Endometrial microvascular endothelial cells (primary cell): ENCODE measurements around the gene RPL10. TPM values are rescaled to one million over a fixed set of nuclear protein-coding genes. Genes with fewer than 3 reads are reported as not detected.

ENCODE experiments used
- in situ Hi-C: cut with HindIII; loops from 2 replicates; pipeline ENCODE4 v1.10.0; 2017; ENCODE audit warnings: low sequenced_read_pairs, low pct_unique_long_range_greater_than_20kb; ENCODE audit errors: inconsistent ontology term
- total RNA-seq: library from RNA; depleted of rRNA; stranded (reverse); fragments of >200 nt; gene quantifications from one replicate; pipeline ENCODE4 v1.2.3, GENCODE V29; 2015; ENCODE audit errors: inconsistent ontology term

Gene RPL10
- total RNA-seq, 1 donor from 2014 or later, result 7,561 TPM

GRCh38 chrX:154359362-154360154, 38.6 kb upstream of the RPL10 start:
- in situ Hi-C loops, result no loop called here

- in situ Hi-C loops, result no loop called here
Observed at GRCh38 chrX:154360155-154360713, 37.9 kb upstream of the RPL10 start.

GRCh38 chrX:154362085-154362742, 36.0 kb upstream of the RPL10 start:
- in situ Hi-C loops, result no loop called here

- in situ Hi-C loops, result no loop called here
Observed at GRCh38 chrX:154363706-154364439, 34.3 kb upstream of the RPL10 start.

GRCh38 chrX:154365052-154365600, 33.1 kb upstream of the RPL10 start:
- in situ Hi-C loops, result no loop called here

GRCh38 chrX:154365997-154366665, 32.0 kb upstream of the RPL10 start:
- in situ Hi-C loops, result no loop called here

GRCh38 chrX:154366666-154367055, 31.5 kb upstream of the RPL10 start:
- in situ Hi-C loops, result no loop called here

GRCh38 chrX:154367474-154368308, 30.5 kb upstream of the RPL10 start:
- in situ Hi-C loops, result no loop called here

- in situ Hi-C loops, result no loop called here
Observed at GRCh38 chrX:154368630-154369448, 29.3 kb upstream of the RPL10 start.

GRCh38 chrX:154369449-154370299, 28.5 kb upstream of the RPL10 start:
- in situ Hi-C loops, result no loop called here

GRCh38 chrX:154370300-154371016, 27.7 kb upstream of the RPL10 start:
- in situ Hi-C loops, result no loop called here

GRCh38 chrX:154371017-154371788, 27.0 kb upstream of the RPL10 start:
- in situ Hi-C loops, result no loop called here

GRCh38 chrX:154371789-154372300, 26.3 kb upstream of the RPL10 start:
- in situ Hi-C loops, result no loop called here

- in situ Hi-C loops, result no loop called here
Observed at GRCh38 chrX:154372612-154373022, 25.6 kb upstream of the RPL10 start.
